Natural killer cell treated with Interleukin-12 subunit alpha and Interleukin-12 subunit beta and Interleukin-15 and Interleukin-18, amount 100 ng/mL, for 72 hours (primary cell): ENCODE data around the gene C1QTNF7. TPM values are rescaled to one million over a fixed set of nuclear protein-coding genes. Genes with fewer than 3 reads are reported as not detected.

Source experiments
- ATAC-seq, 2 donors: fragments of 150-1000 bp; cut with Tn5 transposase in 1 of 2; sonication (Bioruptor Pico), chemical (Tn5 transposase) in 1 of 2; 2 replicates each; pipeline ENCODE4 v1.10.0; 2021
- DNase-seq: peaks from one replicate; pipeline ENCODE4 v3.0.0; 2022; ENCODE audit warnings: low spot score
- H3K27ac Mint-ChIP-seq, 2 donors: 1 replicate in 1 of 2; 2 replicates in 1 of 2; pipeline ENCODE4 v1.8.0; 2022; ENCODE audit warnings: mixed read lengths in 2 of 2, mild to moderate bottlenecking in 1 of 2, moderate library complexity in 1 of 2
- H3K27me3 Mint-ChIP-seq, 2 donors: 1 replicate in 1 of 2; 2 replicates in 1 of 2; pipeline ENCODE4 v1.8.0; 2022; ENCODE audit warnings: mixed read lengths in 2 of 2
- H3K36me3 Mint-ChIP-seq: one replicate; pipeline ENCODE4 v1.8.0; 2022; ENCODE audit warnings: mixed read lengths
- H3K4me1 Mint-ChIP-seq, 2 donors: 1 replicate in 1 of 2; 2 replicates in 1 of 2; pipeline ENCODE4 v1.8.0; 2022; ENCODE audit warnings: low read depth in 2 of 2, mixed read lengths in 2 of 2, mild to moderate bottlenecking in 1 of 2
- H3K4me3 Mint-ChIP-seq: one replicate; pipeline ENCODE4 v1.8.0; 2022; ENCODE audit warnings: mixed read lengths
- H3K9me3 Mint-ChIP-seq: 2 replicates; pipeline ENCODE4 v1.8.0; 2022; ENCODE audit warnings: mixed read lengths
- total RNA-seq, 2 donors: library from RNA; stranded (reverse); gene quantifications; one replicate each; pipeline ENCODE4 v1.2.3, GENCODE V29; 2022

Gene C1QTNF7
- total RNA-seq, 2 donors from 2014 or later = not detected

- ATAC-seq = no peak
- H3K27me3 Mint-ChIP-seq = peaks cover 13 to 15% of the 10 kb centered on the region in 2 donors
- H3K36me3 Mint-ChIP-seq = peaks cover 32% of the 10 kb centered on the region
- no peak overlapping the region for H3K4me3 Mint-ChIP-seq
- no peak for DNase-seq
- no peak overlapping the region for H3K27ac Mint-ChIP-seq
- peaks cover 4% of the 10 kb centered on the region for H3K9me3 Mint-ChIP-seq
- H3K4me1 Mint-ChIP-seq = no peaks in the 10 kb centered on the region
Measured at GRCh38 chr4:15488136-15488535, 60.3 kb downstream of the C1QTNF7 start.

- Mint-ChIP-seq H3K4me1 (no peaks in the 10 kb centered on the region), H3K4me3 (no peak overlapping the region), H3K36me3 (peaks cover 29% of the 10 kb centered on the region), H3K27ac (no peak overlapping the region), H3K27me3 (peaks cover 12 to 13% of the 10 kb centered on the region in 2 donors), H3K9me3 (peaks cover 4% of the 10 kb centered on the region)
- ATAC-seq (no peak), DNase-seq (no peak)
Measured at GRCh38 chr4:15488658-15489470, 61.0 kb downstream of the C1QTNF7 start.

GRCh38 chr4:15489551-15489950 lies 61.7 kb downstream of the C1QTNF7 start:
- H3K4me3 Mint-ChIP-seq = no peak overlapping the region
- no peaks in the 10 kb centered on the region for H3K4me1 Mint-ChIP-seq
- H3K36me3 Mint-ChIP-seq = peaks cover 25% of the 10 kb centered on the region
- peaks cover 9 to 10% of the 10 kb centered on the region in 2 donors for H3K27me3 Mint-ChIP-seq
- ATAC-seq (no peak), DNase-seq (no peak)
- no peak overlapping the region for H3K27ac Mint-ChIP-seq
- peaks cover 4% of the 10 kb centered on the region for H3K9me3 Mint-ChIP-seq

- Mint-ChIP-seq H3K27ac (no peak overlapping the region), H3K4me3 (no peak overlapping the region), H3K27me3 (peaks cover 0 to 10% of the 10 kb centered on the region in 2 donors), H3K4me1 (no peaks in the 10 kb centered on the region), H3K9me3 (peaks cover 8% of the 10 kb centered on the region), H3K36me3 (peaks cover 16% of the 10 kb centered on the region)
- DNase-seq = no peak
- no peak for ATAC-seq
Measured at GRCh38 chr4:15493411-15493810, 65.6 kb downstream of the C1QTNF7 start.

GRCh38 chr4:15495621-15496020 lies 67.8 kb downstream of the C1QTNF7 start:
- ATAC-seq = no peak
- H3K27me3 Mint-ChIP-seq = peaks cover 0 to 3% of the 10 kb centered on the region in 2 donors
- no peaks in the 10 kb centered on the region for H3K36me3 Mint-ChIP-seq
- H3K4me3 Mint-ChIP-seq = no peak overlapping the region
- no peak for DNase-seq
- no peak overlapping the region for H3K27ac Mint-ChIP-seq
- H3K4me1 Mint-ChIP-seq = no peaks in the 10 kb centered on the region
- peaks cover 4% of the 10 kb centered on the region for H3K9me3 Mint-ChIP-seq

Other genes starting within 250 kb of the C1QTNF7 start
- not detected for gene CC2D2A, start 41.8 kb downstream of the C1QTNF7 start, total RNA-seq
- gene FBXL5, start 227.3 kb downstream of the C1QTNF7 start, total RNA-seq = 10 to 100 TPM; 50.5 to 73.9 TPM